Limb (tissue), 2 donors: ENCODE data around the gene SFI1.
"Not testable (repeated sequence)": the region's sequence is repeated elsewhere in the genome, so short reads cannot be mapped to it uniquely, and the experiment has no call there.

Source experiments
- DNase-seq, 2 donors: peaks; one replicate each; pipeline ENCODE4 v3.0.0-alpha.2; 2016; ENCODE audit errors: extremely low spot score in 2 of 2

Gene SFI1

DNA sequence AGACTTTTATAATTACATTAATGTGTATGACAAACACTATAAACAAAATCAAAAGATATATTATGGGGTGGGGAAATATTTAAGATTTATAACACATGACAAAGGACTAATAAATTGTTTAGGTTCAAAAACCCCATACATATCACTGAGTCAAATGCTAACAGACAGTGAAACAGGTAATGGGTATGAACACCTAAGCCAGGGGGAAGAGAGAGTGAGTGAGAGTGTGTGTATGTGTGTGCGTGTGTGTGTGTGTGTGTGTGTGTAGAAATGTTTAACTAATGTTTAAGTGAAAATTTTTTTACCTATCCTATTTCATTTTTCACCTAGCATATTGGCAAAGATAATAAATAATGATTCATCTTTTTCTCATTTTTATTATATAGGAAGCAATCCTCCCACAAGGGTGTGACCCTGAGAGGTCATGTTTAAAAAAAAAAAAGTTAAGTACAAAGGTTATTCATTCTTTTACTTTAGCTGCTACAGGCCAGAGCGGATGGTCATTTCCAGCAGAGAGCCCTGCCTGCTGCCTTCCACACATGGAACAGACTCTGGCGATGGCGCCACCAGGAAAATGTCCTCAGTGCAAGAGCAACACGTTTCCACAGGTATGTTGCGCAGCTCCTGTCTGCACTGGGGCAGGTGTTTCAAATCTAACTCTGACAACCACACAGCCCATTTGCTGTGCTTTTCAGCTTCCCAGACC lies 92.8 kb downstream of the SFI1 start:
- DNase-seq, result no peak

DNA sequence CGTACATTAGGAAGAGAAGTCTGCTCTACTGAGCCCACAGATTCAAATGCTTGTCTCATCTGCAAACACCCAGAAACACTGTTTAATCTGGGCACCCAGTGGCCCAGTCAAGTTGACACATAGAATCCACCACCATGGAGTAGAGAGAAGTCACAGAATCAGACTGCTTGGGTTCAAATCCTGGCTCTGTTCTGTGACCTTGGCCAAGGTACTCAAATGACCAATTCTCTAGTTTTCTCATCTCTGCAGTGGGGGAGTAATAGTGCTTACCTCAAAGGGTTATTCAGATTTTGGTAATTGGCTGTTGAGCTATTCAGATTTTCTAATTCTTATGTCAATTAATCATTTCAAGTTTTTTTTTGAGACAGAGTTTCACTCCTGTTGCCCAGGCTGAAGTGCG lies 93.8 kb downstream of the SFI1 start:
- DNase-seq, result not testable (repeated sequence)

DNA sequence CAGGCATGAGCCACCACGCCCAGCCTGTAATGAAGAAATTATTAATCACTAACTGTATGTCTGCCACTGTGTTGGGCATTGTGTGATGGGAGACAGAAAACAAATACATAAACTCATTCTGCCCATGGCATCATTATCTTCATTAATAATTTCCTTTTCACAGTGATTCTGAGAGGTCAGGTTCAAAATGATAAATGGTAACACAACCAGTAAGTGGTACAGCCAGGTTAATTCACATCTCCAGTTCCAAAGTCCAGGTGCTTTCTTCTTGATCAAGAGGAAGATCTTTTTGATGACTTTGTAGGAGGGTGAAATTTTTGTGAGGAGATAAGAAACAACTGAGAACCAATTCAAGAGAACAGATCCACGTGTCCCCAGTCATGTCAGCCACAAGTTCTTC lies 98.9 kb downstream of the SFI1 start:
- DNase-seq, result no peak

DNA sequence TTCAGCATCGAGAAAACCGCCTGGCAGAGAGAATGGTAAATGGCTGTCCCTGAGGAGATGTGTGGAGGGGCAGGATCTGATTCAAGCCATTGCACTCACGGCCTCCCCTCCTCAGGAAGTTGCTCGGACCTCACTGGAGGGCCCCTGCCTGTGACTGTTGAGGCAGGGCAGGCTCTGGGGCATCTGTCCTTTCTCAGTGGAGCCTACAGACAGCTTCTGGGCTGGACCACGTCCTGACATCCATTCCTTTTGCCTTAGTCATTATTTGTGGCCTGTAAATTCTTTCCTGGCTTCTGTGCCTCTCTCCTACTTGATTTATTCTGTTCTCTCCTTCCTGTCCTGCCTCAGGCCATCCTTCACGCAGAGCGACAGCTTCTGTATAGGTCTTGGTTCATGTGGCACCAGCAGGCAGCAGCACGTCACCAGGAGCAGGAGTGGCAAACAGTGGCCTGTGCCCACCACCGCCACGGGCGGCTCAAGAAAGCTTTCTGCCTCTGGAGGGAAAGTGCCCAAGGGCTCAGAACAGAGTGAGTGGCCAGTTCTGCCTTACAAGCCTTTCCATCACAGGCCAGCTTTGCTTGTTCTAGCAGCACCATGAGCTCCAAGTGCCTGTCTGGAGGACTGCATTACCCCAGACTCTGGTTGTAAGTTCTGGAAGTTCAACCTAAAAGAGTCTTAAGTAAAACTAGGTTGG lies 106.1 kb downstream of the SFI1 start:
- DNase-seq, result no peak

DNA sequence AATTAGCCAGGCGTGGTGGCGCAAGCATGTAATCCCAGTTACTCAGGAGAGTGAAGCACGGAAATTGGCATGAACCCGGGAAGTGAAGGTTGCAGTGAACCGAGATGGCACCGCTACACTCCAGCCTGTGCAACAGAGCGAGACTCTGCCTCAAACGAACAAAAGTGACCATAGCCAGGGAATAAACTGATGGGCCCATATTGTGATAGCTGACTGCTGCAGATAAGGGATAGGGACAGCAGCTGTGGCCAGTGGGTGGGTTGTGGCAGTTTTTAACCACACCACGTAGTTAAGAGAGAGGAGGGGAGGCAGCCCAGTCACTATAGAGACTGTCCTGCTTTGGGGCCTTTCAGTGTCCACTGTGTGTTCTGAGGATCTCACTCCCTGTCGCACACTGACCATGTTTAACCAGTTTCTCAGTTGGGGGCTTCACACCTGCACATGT lies 106.8 kb downstream of the SFI1 start:
- no peak for DNase-seq

DNA sequence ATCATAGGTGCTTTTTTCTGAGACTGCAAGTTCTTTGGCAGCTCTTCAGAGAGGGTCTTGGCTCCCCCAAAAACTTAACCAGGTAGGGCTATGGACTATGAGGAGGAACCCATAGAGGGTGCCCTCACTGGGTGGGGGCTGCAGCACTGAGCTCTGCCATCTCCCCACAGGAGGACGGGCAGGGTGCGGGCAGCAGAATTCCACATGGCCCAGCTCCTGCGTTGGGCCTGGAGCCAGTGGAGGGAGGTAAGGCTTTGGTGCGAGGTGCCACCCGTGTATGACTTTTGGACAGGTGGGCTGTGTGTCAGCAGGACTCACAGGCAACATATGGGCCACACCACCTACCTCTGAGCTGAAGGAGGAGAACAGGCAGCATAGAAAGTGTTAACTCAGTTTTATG lies 107.2 kb downstream of the SFI1 start:
- DNase-seq, result no peak

DNA sequence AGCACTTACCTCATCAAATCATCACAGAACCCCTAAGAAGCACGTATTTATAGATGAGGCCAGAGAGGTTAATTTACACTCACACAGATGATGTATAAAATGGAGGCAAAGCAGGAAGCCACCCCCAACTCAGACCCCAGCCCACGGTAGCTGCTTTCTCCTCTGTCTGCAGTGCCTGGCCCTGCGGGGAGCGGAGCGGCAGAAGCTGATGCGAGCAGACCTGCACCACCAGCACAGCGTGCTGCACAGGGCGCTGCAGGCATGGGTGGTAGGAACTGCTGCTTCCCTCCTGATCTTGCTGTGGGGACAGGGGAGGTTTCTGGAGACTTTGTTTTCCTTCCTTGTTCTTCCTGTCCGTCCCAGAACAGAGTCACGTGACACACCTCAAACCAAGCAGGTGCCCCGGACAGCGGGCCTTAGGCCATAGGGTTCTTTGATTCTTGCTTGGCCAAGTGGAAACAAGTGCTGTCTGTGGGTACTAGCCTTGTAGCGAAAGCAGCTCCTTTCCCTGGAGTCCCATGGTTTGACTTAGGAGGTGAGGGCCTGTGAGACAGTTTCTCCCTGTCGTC lies 107.9 kb downstream of the SFI1 start:
- DNase-seq, result no peak

DNA sequence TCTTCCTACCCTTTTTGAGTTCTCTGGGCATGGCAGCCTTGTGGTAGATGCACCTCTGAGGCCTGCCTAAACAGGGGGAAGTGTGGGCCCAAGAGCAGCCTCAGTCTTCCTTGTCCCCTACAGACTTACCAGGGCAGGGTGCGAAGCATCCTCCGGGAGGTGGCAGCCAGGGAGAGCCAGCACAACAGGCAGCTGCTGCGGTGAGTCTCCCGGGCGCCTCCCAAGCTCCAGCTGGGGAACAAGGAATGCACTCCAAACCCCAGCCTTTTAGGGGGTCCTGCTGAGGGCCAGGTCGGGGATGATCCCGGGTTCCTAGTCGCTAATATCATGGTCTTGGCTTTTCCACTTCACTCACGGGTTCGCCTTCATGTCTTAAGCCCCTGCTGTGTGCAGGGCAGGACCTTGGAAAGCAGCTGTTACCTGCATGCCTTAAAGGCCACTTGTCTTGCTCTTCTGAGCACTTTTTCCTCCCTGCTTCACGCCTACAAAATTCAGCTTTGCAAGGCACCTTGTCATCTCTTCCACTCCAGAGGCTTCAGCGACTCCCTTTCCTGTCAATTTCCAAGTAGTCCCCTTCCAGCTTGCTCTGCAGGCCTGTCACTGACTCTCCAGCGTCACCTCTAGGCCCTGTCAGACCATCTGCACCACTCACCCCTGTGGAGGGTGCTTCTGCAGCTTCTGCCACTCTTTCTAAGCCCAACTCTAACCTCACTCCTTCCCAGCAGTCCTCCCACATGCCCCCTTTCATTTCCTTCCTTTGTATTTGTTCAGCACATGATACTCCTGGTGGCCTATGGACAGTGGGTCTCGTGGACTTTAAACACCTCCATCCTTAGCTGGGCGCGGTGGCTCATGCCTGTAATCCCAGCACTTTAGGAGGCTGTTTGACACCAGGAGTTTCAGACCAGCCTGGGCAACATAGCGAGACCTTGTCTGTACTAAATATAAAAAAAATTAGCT lies 108.7 kb downstream of the SFI1 start:
- no peak for DNase-seq

DNA sequence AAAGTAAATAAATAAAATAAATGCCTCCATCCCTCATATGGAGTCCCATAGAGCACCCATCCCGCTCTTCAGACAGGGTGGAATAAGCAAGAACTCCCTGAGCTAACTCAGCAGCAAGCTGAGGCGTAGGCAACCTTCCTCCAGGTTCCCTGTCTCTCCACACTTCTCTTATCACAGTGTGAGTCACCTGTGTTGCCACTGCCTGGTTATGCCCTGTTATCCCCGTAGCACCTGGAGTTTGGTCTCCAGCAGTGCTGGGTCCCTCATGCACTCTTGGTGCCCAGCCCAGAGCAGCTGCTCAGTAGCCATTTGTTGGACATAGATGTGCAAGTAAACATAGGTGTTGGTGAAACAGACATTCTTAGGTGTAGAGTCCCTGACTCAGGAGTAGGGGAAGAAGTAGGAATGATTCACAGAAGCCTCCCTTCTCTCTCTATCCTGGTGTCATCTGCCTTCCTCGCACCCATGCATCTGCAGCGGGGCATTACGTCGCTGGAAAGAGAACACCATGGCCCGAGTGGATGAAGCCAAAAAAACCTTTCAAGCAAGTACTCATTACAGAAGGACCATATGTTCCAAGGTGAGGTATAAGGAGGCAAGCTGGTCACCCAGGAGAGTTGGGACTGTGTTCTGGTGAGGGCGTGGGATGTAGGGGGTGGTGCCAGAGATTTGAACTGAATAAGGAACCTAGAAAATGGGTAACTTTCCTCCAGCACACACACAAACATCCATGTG lies 109.7 kb downstream of the SFI1 start:
- DNase-seq, result no peak

DNA sequence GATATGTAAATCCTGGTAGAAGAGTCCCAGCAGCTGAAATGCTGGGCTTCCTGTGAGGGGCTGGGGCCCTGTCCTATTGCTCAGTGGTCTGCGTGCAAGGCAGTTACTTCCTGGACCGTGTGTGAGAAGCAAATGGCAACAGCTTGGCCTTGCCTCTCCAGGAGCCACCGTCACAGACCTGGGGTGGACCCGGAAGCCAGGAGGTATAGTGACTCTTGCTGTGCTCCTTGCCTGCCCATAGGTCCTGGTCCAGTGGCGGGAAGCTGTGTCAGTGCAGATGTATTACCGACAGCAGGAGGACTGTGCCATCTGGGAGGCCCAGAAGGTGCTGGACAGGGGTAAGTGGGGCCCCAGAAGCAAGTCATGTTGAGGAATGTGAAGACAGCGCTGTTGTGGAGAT lies 111.4 kb downstream of the SFI1 start:
- no peak for DNase-seq

DNA sequence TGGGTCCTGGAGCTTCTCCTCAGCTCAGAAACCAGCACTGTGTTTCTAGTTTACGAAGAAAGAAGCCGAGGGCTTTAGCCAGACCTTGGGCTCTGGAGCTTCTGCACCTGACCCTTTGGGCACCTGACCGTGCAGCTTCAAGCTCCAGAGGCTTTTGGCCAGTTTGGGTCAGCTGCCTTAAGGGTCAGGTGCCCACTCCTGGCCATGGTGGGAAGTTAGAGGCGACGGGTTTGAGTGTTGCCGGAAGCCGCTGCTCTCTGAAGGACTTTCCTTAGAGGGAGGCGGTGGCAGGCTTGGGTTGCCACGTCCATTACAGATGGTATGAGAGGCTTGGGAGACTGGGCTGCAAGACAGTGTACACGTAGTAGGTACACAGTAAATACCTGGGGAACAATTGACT lies 113.4 kb downstream of the SFI1 start:
- no peak for DNase-seq

DNA sequence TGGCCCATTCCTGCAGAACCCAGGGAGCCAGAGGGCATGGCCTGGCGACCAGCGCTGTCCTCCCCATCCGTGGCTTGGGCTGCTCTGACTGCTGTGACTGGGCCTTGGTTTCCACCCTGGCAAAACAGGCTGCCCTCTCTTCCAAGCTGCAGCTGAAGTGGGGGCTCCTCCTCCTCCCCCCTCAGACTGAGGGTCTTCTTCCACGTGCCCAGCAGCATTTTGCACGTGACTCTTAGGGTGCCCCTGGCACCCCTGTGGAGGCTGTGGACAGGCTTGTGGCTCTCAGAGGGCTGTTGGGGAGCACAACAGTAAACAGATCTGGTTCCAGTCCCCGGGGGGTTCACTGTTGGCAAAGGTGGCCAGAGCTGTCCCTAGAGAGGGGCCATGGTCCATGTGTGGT lies 114.3 kb downstream of the SFI1 start:
- no peak for DNase-seq

DNA sequence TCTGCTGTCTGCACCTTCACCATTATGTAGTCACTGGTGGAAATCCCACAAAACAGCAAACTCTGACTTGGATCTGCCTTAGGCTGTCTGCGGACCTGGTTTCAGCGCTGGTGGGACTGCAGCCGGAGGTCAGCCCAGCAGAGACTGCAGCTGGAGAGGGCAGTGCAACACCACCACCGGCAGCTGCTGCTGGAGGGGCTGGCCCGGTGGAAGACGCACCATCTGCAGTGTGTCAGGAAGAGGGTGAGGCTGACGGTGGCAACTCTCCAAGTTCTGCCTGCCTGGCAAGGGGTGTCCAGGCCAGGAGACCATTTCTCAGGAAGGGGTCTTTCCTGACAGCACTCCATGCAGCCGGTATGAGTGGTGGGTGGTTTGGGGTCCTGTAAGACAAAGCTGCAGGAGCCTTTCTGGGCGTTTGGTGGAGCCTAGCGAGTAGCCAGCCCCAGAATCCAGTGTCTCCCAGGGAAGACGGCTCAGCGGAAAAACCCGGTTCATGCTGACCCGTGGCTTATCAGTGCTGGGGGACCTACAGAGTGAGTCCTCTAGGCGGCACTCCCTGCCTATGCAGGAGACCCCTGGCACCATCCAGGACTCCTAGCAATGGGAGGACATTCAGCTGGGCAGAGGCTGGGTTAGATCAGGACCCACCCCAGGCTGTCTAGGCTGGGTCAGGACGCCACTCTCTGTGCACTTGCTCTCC lies 114.9 kb downstream of the SFI1 start:
- DNase-seq, result peak in 1 of 2 donors; percentile 34

DNA sequence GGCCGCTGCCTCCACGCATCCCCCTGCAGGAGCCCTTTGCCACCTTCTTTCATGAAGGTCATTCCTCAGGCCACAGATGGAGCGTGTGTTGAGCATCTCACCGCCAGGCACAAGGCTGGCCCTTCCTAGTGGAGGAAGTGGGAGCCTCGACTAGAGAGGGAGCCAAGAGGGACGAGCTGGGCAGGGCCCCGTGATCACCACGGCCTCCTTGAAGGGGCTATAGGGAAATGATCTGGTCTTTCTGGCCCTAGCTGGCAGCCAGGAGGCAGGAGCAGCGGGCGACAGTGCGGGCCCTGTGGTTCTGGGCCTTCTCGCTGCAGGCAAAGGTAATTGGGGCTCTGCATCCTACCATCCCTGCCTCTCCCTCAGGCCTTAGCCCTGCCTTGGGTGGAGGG lies 116.6 kb downstream of the SFI1 start:
- no peak for DNase-seq

DNA sequence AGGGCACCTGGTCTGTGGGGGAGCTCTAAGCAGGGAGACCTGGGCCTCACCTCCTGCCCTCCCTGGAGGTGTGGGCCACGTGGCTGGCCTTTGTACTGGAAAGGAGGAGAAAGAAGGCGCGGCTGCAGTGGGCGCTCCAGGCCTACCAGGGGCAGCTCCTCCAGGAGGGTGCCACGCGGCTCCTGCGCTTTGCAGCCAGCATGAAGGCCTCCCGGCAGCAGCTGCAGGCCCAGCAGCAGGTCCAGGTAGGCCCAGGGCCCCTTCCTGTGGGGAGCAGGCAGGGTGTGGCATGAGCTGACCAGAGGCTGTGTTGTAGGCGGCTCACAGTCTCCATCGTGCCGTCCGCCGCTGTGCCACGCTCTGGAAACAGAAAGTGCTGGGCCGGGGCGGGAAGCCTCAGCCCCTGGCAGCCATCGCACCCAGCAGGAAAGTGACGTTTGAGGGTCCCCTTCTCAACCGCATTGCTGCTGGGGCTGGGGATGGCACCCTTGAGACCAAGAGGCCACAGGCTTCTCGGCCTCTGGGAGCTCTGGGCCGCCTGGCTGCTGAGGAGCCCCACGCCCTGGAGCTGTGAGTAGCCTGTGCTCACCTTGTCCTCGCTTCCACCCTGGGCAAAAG lies 117.1 kb downstream of the SFI1 start:
- no peak for DNase-seq

DNA sequence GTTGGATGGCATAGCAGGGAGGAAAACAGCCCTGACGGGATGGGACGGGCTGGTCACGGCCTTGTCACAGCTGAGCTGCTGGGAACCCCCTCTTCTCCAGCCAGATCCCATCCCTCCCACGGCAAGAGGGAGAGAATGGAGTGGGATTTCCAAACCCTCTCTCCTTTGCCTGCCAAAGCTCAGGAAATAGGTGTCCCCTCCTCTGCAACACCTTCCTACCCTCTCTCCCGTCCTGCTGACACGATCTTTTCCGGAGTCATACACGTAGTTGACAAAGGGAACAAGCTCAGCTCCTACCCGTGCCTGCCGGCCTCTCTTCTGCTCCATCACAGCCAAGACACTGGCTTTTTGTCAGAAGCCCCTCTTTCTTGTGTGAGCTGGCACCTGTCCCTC lies 117.6 kb downstream of the SFI1 start:
- no peak for DNase-seq

DNA sequence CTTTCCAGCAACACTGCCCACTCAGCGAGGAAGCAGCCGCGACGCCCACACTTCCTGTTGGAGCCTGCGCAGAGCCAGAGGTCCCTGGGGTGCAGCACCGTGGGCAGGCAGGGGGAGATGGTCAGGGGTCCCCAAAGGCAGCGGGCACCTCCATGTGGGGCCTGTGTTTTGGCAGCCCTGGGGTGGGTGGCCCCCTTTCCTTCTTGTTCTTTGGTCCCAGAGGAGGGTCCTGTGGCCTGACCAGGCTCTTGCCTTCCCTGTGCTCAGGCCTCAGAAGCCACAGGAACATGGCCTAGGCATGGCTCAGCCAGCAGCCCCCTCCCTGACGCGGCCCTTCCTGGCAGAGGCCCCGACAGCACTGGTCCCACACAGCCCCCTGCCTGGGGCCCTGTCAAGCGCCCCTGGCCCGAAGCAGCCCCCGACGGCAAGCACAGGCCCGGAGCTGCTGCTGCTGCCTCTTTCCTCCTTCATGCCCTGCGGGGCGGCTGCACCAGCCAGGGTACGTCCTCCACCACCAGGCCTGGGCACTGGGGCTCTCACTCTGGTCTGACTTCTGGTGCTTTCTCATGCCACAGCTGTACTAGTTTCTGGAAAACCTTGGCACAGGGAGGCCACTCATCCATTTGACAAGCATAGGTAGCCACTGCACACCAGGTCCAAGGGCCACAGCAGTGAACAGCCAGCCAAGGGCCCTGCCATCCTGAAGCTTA lies 118.6 kb downstream of the SFI1 start:
- DNase-seq, result no peak

DNA sequence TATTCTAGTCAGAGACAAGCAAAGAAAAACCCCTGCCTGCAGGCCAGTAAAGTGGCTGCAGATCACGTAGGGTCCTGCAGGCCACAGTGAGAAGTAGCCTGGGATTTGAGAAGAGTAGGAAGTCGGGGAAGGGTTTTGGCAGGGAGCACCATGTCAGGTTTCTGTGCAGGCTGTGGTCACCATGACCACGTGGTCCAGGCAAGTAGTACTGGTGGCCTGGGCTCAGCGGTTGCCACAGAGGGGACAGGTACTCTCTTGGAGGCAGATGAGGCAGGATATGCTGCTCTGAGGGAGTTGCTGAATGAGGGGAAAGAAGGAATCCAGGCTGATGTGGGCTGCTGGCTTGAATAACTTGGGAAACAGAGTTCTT lies 119.1 kb downstream of the SFI1 start:
- DNase-seq, result no peak

DNA sequence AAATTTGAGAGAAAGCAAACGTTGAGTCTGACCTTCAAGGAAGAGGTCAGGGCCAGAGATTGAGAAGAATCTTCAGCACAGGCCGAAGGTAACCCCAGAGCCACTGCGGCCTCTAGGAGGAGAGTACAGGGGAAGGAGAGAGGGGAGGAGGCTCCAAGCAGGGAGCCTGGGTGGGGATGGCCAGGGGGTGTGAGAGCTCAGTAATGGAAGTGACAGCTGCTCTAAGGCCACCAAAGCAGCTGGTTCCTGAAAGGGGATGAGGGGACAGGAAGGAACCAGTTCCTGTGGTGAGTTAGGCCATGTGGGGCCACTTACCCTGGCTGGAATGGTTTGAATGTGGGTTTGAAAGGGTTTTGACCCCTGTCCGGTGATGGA lies 119.6 kb downstream of the SFI1 start:
- no peak for DNase-seq
